SK-N-SH (cell line): Measurements from ENCODE around the gene OSBP2. TPM values are rescaled to one million over a fixed set of nuclear protein-coding genes. Genes with fewer than 3 reads are reported as not detected.

ENCODE experiments used
- CTCF ChIA-PET: fragments of 300-600, 350-600 bp; formaldehyde crosslinking; extraction: SDS; loops from one replicate; lab custom pipeline; 2021; lab: Yijun Ruan, JAX
- POLR2A ChIA-PET: fragments of 350-600 bp; sonication (Branson Sonifier 250); formaldehyde crosslinking; extraction: SDS; loops from one replicate; lab custom pipeline; 2020; ENCODE audit warnings: antibody characterized with exemption, inconsistent platforms; lab: Yijun Ruan, JAX
- DNase-seq: peaks from one replicate; pipeline ENCODE4 v3.0.0; 2012
- H2AFZ ChIP-seq: fragments of 200-600 bp; sonication (generic); 2 replicates; pipeline ENCODE4 v1.8.1; 2016; ENCODE audit warnings: antibody characterized with exemption, mild to moderate bottlenecking, low read depth
- H3F3A ChIP-seq: fragments of 200-600 bp; sonication (generic); replicated peaks from 2 replicates; pipeline ENCODE3; 2016; ENCODE audit warnings: antibody characterized with exemption, mild to moderate bottlenecking; ENCODE audit not compliant: insufficient read depth
- H3K27ac ChIP-seq, 2 experiments: fragments of 200-500 bp in 1 of 2; fragments of 200-600 bp in 1 of 2; sonication (Bioruptor generic) in 1 of 2; sonication (generic), shearing (Covaris generic) in 1 of 2; 2 replicates each; pipeline versions ENCODE4 v1.5.1 to v1.6.1; 2014 to 2016; ENCODE audit warnings: low read depth in 2 of 2, inconsistent platforms in 1 of 2, low read length in 1 of 2, mild to moderate bottlenecking in 1 of 2, mixed read lengths in 1 of 2
- H3K27me3 ChIP-seq: fragments of 200-600 bp; sonication (generic), shearing (Covaris generic); 2 replicates; pipeline ENCODE4 v1.6.1; 2016; ENCODE audit warnings: mixed run types; ENCODE audit not compliant: insufficient read depth
- H3K36me3 ChIP-seq, 2 experiments: fragments of 200-500 bp in 1 of 2; fragments of 200-600 bp in 1 of 2; sonication (Bioruptor generic) in 1 of 2; sonication (generic) in 1 of 2; replicated peaks in 1 of 2; 2 replicates each; pipeline versions ENCODE3 to v1.5.1; 2014 to 2016; ENCODE audit warnings: low read length in 1 of 2, mild to moderate bottlenecking in 1 of 2; ENCODE audit not compliant: insufficient read depth in 2 of 2, control insufficient read depth in 1 of 2
- H3K4me1 ChIP-seq, 2 experiments: fragments of 200-500 bp in 1 of 2; fragments of 200-600 bp in 1 of 2; sonication (Bioruptor generic) in 1 of 2; sonication (generic), shearing (Covaris generic) in 1 of 2; 2 replicates each; pipeline versions ENCODE4 v1.5.1 to v1.6.1; 2014 to 2016; ENCODE audit warnings: low read depth in 1 of 2, low read length in 1 of 2, mixed run types in 1 of 2; ENCODE audit not compliant: insufficient read depth in 2 of 2, control insufficient read depth in 1 of 2
- H3K4me2 ChIP-seq: fragments of 200-600 bp; sonication (generic), shearing (Covaris generic); 2 replicates; pipeline ENCODE4 v1.6.1; 2017; ENCODE audit warnings: mixed run types
- H3K4me3 ChIP-seq, 2 experiments: fragments of 200-500 bp in 1 of 2; fragments of 200-600 bp in 1 of 2; sonication (Bioruptor generic) in 1 of 2; sonication (generic), shearing (Covaris generic) in 1 of 2; 2 replicates each; pipeline versions ENCODE4 v1.5.1 to v1.8.1; 2014 to 2016; ENCODE audit warnings: low read depth in 2 of 2, inconsistent platforms in 1 of 2, low read length in 1 of 2, mild to moderate bottlenecking in 1 of 2, mixed read lengths in 1 of 2, moderate library complexity in 1 of 2
- H3K79me2 ChIP-seq: fragments of 200-600 bp; sonication (generic); 2 replicates; pipeline ENCODE4 v1.8.1; 2017; ENCODE audit warnings: mild to moderate bottlenecking; ENCODE audit not compliant: insufficient read depth
- H3K9ac ChIP-seq: fragments of 200-600 bp; sonication (generic); 2 replicates; pipeline ENCODE4 v1.6.1; 2017; ENCODE audit warnings: mixed run types
- H3K9me2 ChIP-seq: fragments of 200-600 bp; sonication (generic); 2 replicates; pipeline ENCODE4 v1.6.1; 2017; ENCODE audit warnings: mixed run types
- H3K9me3 ChIP-seq: fragments of 200-600 bp; sonication (generic); 2 replicates; pipeline ENCODE4 v1.6.1; 2017; ENCODE audit warnings: mixed run types, mild to moderate bottlenecking, moderate library complexity
- H4K20me1 ChIP-seq: fragments of 200-600 bp; sonication (generic); 2 replicates; pipeline ENCODE4 v1.6.1; 2017; ENCODE audit warnings: mild to moderate bottlenecking, mixed run types; ENCODE audit not compliant: insufficient read depth
- CTCF ChIP-seq: fragments of 200-600 bp; sonication (generic); IDR thresholded peaks from 2 replicates; pipeline ENCODE4 v1.6.1; 2017; ENCODE audit warnings: antibody characterized with exemption, mild to moderate bottlenecking, moderate library complexity
- ELF1 ChIP-seq: IDR thresholded peaks from 2 replicates; pipeline ENCODE4 v1.4.0; 2012
- EP300 ChIP-seq, 2 experiments: IDR thresholded peaks; 2 replicates each; pipeline versions ENCODE4 v1.4.0 to v1.6.1; 2012; ENCODE audit warnings: borderline replicate concordance in 1 of 2, low read depth in 1 of 2, low read length in 1 of 2
- FOXJ3 ChIP-seq: sonication (generic); formaldehyde crosslinking; IDR thresholded peaks from 2 replicates; pipeline ENCODE4 v1.5.1; 2020; ENCODE audit warnings: mild to moderate bottlenecking, missing genetic modification reagents
- GATA2 ChIP-seq: sonication (generic); formaldehyde crosslinking; IDR thresholded peaks from 2 replicates; pipeline ENCODE4 v1.5.0; 2020; ENCODE audit warnings: mild to moderate bottlenecking, missing genetic modification reagents
- IRF3 ChIP-seq: fragments of 150-350 bp; IDR thresholded peaks from 2 replicates; pipeline ENCODE4 v1.6.1; 2016; ENCODE audit warnings: mild to moderate bottlenecking, low read depth, low read length
- JUND ChIP-seq: IDR thresholded peaks from 2 replicates; pipeline ENCODE4 v1.4.0; 2012
- NRF1 ChIP-seq: IDR thresholded peaks from 2 replicates; pipeline ENCODE4 v1.6.1; 2012; ENCODE audit warnings: low read depth, mild to moderate bottlenecking, low read length
- PBX3 ChIP-seq: IDR thresholded peaks from 2 replicates; pipeline ENCODE4; 2012
- POLR2AphosphoS5 ChIP-seq: IDR thresholded peaks from 2 replicates; pipeline ENCODE4 v1.6.1; 2012; ENCODE audit warnings: low read depth, low read length
- RAD21 ChIP-seq: IDR thresholded peaks from 2 replicates; pipeline ENCODE4 v1.6.1; 2012; ENCODE audit warnings: mild to moderate bottlenecking, low read length
- RCOR1 ChIP-seq: fragments of 150-350 bp; IDR thresholded peaks from 2 replicates; pipeline ENCODE4 v1.6.1; 2017; ENCODE audit warnings: antibody characterized with exemption, low read length
- TAF1 ChIP-seq: IDR thresholded peaks from 2 replicates; pipeline ENCODE4 v1.6.1; 2012; ENCODE audit warnings: low read depth, mild to moderate bottlenecking, low read length, moderate library complexity, borderline replicate concordance
- WGBS: methylation state at CpG from one replicate; pipeline ENCODE4 v1.1.6; 2017; ENCODE audit warnings: low lambda C conversion rate; 5-methylcytosine and 5-hydroxymethylcytosine counted together
- polyA plus RNA-seq, 3 experiments: library from polyadenylated mRNA; depleted of rRNA; stranded (reverse); fragments of >200 nt; gene quantifications; 2 replicates each; pipeline ENCODE4 v1.2.3, GENCODE V29; 2012

The OSBP2 gene
- polyA plus RNA-seq, 1 of the 3 experiments (the other 2 are of a cell fraction), result 3.1 TPM

- H3K4me1 ChIP-seq, result no peaks in the 10 kb centered on the region
- H3K9me3 ChIP-seq, result peaks cover 3% of the 10 kb centered on the region; the same call in 1 of the 2 replicates
- H3K27ac ChIP-seq, result no peak overlapping the region
- H3K79me2 ChIP-seq, result no peaks in the 10 kb centered on the region
- H3F3A ChIP-seq, result no peaks in the 10 kb centered on the region
- H3K4me2 ChIP-seq, result no peak overlapping the region
- CTCF ChIA-PET, result interaction anchor here (0.8 kb wide), 1 partner anchor 79 kb away, joined by 3 read pairs; no protein-coding TSS in a partner anchor
- DNase-seq, result no peak
- no peak overlapping the region for H3K4me3 ChIP-seq
- H2AFZ ChIP-seq, result no peak overlapping the region
- no peaks in the 10 kb centered on the region for H3K9me2 ChIP-seq
- POLR2A ChIA-PET, result no interaction called here
- 50% methylated on average over 4 of the region's 4 CpGs for WGBS
- no peaks in the 10 kb centered on the region for H3K27me3 ChIP-seq
- H4K20me1 ChIP-seq, result no peaks in the 10 kb centered on the region
- TF ChIP-seq EP300 (IDR thresholded peaks at IDR 0.05; ENCODE audit: borderline replicate concordance in 1 of 2, low read depth in 1 of 2, low read length in 1 of 2), result no peak
- TF ChIP-seq NRF1, result no peak
- no peak for TF ChIP-seq IRF3
- no peak overlapping the region for H3K9ac ChIP-seq
- H3K36me3 ChIP-seq, result no peaks in the 10 kb centered on the region
These were observed 148.6 kb downstream of the OSBP2 start for GRCh38 chr22:30843245-30843644.

GRCh38 chr22:30847583-30847982 is 152.9 kb downstream of the OSBP2 start:
- no peak overlapping the region for H3K27ac ChIP-seq
- 52% methylated on average over 1 of the region's 1 CpG for WGBS
- CTCF ChIA-PET, result no interaction called here
- POLR2A ChIA-PET, result no interaction called here
- no peak overlapping the region for H3K9ac ChIP-seq
- H3K9me2 ChIP-seq, result no peaks in the 10 kb centered on the region
- no peak overlapping the region for H2AFZ ChIP-seq
- H3K4me3 ChIP-seq, result no peak overlapping the region
- H4K20me1 ChIP-seq, result no peaks in the 10 kb centered on the region
- H3K79me2 ChIP-seq, result no peaks in the 10 kb centered on the region
- TF ChIP-seq FOXJ3 (CRISPR knock-in tag), result no peak
- H3F3A ChIP-seq, result no peaks in the 10 kb centered on the region
- no peaks in the 10 kb centered on the region for H3K4me1 ChIP-seq
- no peak overlapping the region for H3K4me2 ChIP-seq
- DNase-seq, result no peak
- H3K36me3 ChIP-seq, result peaks cover 0 to 3% of the 10 kb centered on the region in 2 experiments
- peaks cover 4% of the 10 kb centered on the region for H3K9me3 ChIP-seq
- H3K27me3 ChIP-seq, result no peaks in the 10 kb centered on the region

- no peaks in the 10 kb centered on the region for H3F3A ChIP-seq
- peaks cover 0 to 3% of the 10 kb centered on the region in 2 experiments; a peak in 1 of 4 replicates for H3K4me1 ChIP-seq
- DNase-seq, result no peak
- H3K4me2 ChIP-seq, result no peak overlapping the region
- H3K27me3 ChIP-seq, result no peaks in the 10 kb centered on the region
- no peaks in the 10 kb centered on the region for H4K20me1 ChIP-seq
- no peak overlapping the region for H2AFZ ChIP-seq
- no peaks in the 10 kb centered on the region for H3K79me2 ChIP-seq
- 74% methylated on average over 3 of the region's 3 CpGs for WGBS
- no peak overlapping the region for H3K4me3 ChIP-seq
- H3K27ac ChIP-seq, result no peak overlapping the region
- H3K9ac ChIP-seq, result no peak overlapping the region
- no peak for TF ChIP-seq GATA2 (CRISPR knock-in tag)
- no peak for TF ChIP-seq JUND
- TF ChIP-seq CTCF, result no peak
- no peak for TF ChIP-seq RCOR1
- TF ChIP-seq TAF1, result no peak
- TF ChIP-seq POLR2AphosphoS5, result no peak
- no peak for TF ChIP-seq PBX3
- TF ChIP-seq ELF1, result no peak
- no peak for TF ChIP-seq RAD21
- TF ChIP-seq, all 33 proteins: peak for 0
- Histone ChIP-seq H3K9me2 (no peaks in the 10 kb centered on the region), H3K9me3 (peaks cover 4% of the 10 kb centered on the region), H3K36me3 (peaks cover 0 to 3% of the 10 kb centered on the region in 2 experiments)
- ChIA-PET POLR2A (no interaction called here), CTCF (interaction anchor here (1.1 kb wide), 1 partner anchor 65 kb away, joined by 4 read pairs; no protein-coding TSS in a partner anchor)
These were observed 160.6 kb downstream of the OSBP2 start for GRCh38 chr22:30855266-30855665.
